ENCODE measurements around the gene EFS. TPM values are rescaled to one million over a fixed set of nuclear protein-coding genes. Genes with fewer than 3 reads are reported as not detected.

EFS gene
- total and polyA plus RNA-seq, 2 donors (not counting 1 experiment from before 2014, with no cell fraction given), result not detected

DNA sequence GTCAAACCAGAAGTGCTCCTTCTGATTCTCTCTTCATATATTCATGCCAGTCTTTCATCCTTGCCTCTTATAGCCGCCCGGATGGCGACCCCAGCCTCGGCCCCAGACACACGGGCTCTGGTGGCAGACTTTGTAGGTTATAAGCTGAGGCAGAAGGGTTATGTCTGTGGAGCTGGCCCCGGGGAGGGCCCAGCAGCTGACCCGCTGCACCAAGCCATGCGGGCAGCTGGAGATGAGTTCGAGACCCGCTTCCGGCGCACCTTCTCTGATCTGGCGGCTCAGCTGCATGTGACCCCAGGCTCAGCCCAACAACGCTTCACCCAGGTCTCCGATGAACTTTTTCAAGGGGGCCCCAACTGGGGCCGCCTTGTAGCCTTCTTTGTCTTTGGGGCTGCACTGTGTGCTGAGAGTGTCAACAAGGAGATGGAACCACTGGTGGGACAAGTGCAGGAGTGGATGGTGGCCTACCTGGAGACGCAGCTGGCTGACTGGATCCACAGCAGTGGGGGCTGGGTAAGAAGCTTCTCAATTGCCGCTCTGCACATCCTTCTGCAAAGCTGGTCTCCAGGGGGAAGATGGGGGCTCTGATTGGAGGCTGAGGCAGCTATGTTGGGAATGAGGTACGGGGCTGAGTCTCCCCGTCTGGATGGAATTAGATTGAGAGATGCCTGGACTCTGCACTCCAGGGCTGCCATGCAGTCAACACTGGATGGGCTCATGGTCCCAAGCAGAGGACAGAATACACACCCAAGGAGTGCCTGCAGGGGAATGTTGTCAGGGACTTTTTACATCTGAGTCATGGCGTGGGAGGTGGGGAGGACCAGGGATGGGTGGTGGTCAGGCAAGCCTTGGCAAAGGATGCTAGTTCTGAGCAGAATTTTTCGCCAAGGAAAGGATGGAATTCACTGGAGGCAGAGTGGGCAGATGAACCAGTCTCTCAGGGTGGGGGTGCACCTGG is 57.0 kb downstream of the EFS start:
- Histone ChIP-seq H3K4me2 (replicated peaks; ENCODE audit: low read depth, low read length, poor library complexity, severe bottlenecking) (peak overlapping the region; percentile 76), H4K20me1 (ENCODE audit: control insufficient read depth, insufficient read depth, low read length, poor library complexity, severe bottlenecking) (no peaks in the 10 kb centered on the region), H3K27ac (ENCODE audit: low read length in 2 of 2) (no peak overlapping the region), H3K4me3 (ENCODE audit: control extremely low read depth in 1 of 5, extremely low read depth in 1 of 5, insufficient read depth in 1 of 5, low read depth in 2 of 5, low read length in 4 of 5) (no peak overlapping the region), H3K36me3 (replicated peaks in 1 of 2; ENCODE audit: control extremely low read depth in 1 of 2, control insufficient read depth in 1 of 2, extremely low read depth in 1 of 2, insufficient read depth in 2 of 2, low read length in 1 of 2) (no peaks in the 10 kb centered on the region), H3K79me2 (ENCODE audit: control insufficient read depth, insufficient read depth, low read length) (no peaks in the 10 kb centered on the region), H3K9me3 (ENCODE audit: control extremely low read depth in 1 of 3, control insufficient read depth in 2 of 3, insufficient read depth in 1 of 3, low read length in 2 of 3) (peaks cover 0 to 3% (median 0%) of the 10 kb centered on the region in 3 donors), H3K4me1 (ENCODE audit: control insufficient read depth in 2 of 2, insufficient read depth in 2 of 2, low read length in 2 of 2) (peaks cover 14 to 28% of the 10 kb centered on the region in 2 donors), H2AFZ (ENCODE audit: insufficient read depth, low read depth, low read length, poor library complexity, severe bottlenecking) (no peak overlapping the region), H3K27me3 (replicated peaks in 1 of 4; ENCODE audit: control extremely low read depth in 1 of 4, control insufficient read depth in 3 of 4, insufficient read depth in 4 of 4, low read length in 3 of 4) (no peaks in the 10 kb centered on the region), H3K9ac (ENCODE audit: low read length) (no peak overlapping the region)
- ChIA-PET CTCF (interaction anchor here (2.9 to 3.2 kb wide), 2 partner anchors 13 kb away, joined by 12 to 27 read pairs; partner anchors contain the start of gene PABPN1), POLR2A (interaction anchor here (0.6 to 1.8 kb wide), 2 partner anchors 9 to 13 kb away, joined by 3 to 13 read pairs; partner anchors contain the start of gene PABPN1)
- no peak for DNase-seq
- WGBS (ENCODE audit: insufficient coverage), result 97% methylated on average over 18 of the region's 22 CpGs
- Mint-ChIP-seq H3K4me1 (peaks cover 29% of the 10 kb centered on the region), H3K27me3 (no peaks in the 10 kb centered on the region), H3K27ac (peak overlapping the region; percentile 54), H3K4me3 (peak overlapping the region; percentile 81), H3K9me3 (ENCODE audit: insufficient read depth) (no peaks in the 10 kb centered on the region)
- TF ChIP-seq EZH2 (IDR thresholded peaks at IDR 0.05; ENCODE audit: borderline replicate concordance, insufficient read depth, low read depth, low read length, poor library complexity, severe bottlenecking), result no peak
- TF ChIP-seq, protein P1, sequence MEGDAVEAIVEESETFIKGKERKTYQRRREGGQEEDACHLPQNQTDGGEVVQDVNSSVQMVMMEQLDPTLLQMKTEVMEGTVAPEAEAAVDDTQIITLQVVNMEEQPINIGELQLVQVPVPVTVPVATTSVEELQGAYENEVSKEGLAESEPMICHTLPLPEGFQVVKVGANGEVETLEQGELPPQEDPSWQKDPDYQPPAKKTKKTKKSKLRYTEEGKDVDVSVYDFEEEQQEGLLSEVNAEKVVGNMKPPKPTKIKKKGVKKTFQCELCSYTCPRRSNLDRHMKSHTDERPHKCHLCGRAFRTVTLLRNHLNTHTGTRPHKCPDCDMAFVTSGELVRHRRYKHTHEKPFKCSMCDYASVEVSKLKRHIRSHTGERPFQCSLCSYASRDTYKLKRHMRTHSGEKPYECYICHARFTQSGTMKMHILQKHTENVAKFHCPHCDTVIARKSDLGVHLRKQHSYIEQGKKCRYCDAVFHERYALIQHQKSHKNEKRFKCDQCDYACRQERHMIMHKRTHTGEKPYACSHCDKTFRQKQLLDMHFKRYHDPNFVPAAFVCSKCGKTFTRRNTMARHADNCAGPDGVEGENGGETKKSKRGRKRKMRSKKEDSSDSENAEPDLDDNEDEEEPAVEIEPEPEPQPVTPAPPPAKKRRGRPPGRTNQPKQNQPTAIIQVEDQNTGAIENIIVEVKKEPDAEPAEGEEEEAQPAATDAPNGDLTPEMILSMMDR (IDR thresholded peaks at IDR 0.05), result no peak
- intact Hi-C loops (cut with micrococcal nuclease), result loop anchor here (10.0 kb wide), 1 partner anchor 303 kb away; no protein-coding TSS in a partner anchor
- ATAC-seq (ENCODE audit: low read depth), result no peak

All from B cell (primary cell).